Measurements from ENCODE around the gene TMEM171. TPM values are rescaled to one million over a fixed set of nuclear protein-coding genes. Genes with fewer than 3 reads are reported as not detected.

TMEM171 gene
- total and polyA plus RNA-seq, 4 donors: 1.0 to 2.1 (median 1.4) TPM; not detected in 1

DNA sequence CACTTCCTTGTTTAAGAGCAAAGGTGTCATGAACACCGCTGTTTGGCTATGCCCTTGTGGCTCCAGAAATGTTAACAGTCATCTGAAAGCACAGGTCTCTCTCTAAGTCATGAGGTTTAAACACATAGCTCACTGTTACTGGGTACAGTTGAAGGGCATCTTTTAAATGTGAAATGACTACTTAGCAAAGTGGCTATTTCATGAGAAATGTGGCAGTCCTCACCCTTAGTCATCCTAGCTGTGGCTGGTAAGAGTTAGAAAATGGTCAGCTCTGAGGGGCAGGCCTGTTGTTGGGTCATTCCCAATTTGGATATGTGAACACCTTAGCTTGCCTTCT is 24.2 kb upstream of the TMEM171 start:
- Histone ChIP-seq H3K4me3 (ENCODE audit: low read depth in 1 of 3, low read length in 3 of 3) (no peak overlapping the region), H3K4me1 (ENCODE audit: control insufficient read depth in 4 of 4, insufficient read depth in 4 of 4, low read length in 3 of 4) (no peaks in the 10 kb centered on the region), H3K27ac (ENCODE audit: low read depth in 1 of 2, low read length in 2 of 2) (no peak overlapping the region), H3K27me3 (ENCODE audit: control insufficient read depth in 4 of 4, insufficient read depth in 4 of 4, low read length in 3 of 4) (no peaks in the 10 kb centered on the region), H3K36me3 (ENCODE audit: control insufficient read depth in 4 of 4, insufficient read depth in 3 of 4, low read depth in 1 of 4, low read length in 3 of 4) (peaks cover 0 to 4% (median 0%) of the 10 kb centered on the region in 4 donors), H3K9me3 (ENCODE audit: control insufficient read depth in 4 of 4, low read length in 3 of 4) (peaks cover 0 to 11% (median 5%) of the 10 kb centered on the region in 4 donors), H3K9ac (ENCODE audit: low read depth in 1 of 2, low read length in 2 of 2) (no peak overlapping the region)
- TF ChIP-seq, protein P1, sequence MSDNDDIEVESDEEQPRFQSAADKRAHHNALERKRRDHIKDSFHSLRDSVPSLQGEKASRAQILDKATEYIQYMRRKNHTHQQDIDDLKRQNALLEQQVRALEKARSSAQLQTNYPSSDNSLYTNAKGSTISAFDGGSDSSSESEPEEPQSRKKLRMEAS (IDR thresholded peaks at IDR 0.05): no peak
- TF ChIP-seq RAD21 (IDR thresholded peaks at IDR 0.05): no peak
- no peak for TF ChIP-seq JUND (IDR thresholded peaks at IDR 0.05)
- TF ChIP-seq NR2F2 (IDR thresholded peaks at IDR 0.05): no peak
- no peak for TF ChIP-seq HNF4A (conservative IDR thresholded peaks at IDR 0.05)
- TF ChIP-seq FOXA2 (IDR thresholded peaks at IDR 0.05): no peak
- TF ChIP-seq FOXA1 (IDR thresholded peaks at IDR 0.05): no peak
- TF ChIP-seq, protein P2, sequence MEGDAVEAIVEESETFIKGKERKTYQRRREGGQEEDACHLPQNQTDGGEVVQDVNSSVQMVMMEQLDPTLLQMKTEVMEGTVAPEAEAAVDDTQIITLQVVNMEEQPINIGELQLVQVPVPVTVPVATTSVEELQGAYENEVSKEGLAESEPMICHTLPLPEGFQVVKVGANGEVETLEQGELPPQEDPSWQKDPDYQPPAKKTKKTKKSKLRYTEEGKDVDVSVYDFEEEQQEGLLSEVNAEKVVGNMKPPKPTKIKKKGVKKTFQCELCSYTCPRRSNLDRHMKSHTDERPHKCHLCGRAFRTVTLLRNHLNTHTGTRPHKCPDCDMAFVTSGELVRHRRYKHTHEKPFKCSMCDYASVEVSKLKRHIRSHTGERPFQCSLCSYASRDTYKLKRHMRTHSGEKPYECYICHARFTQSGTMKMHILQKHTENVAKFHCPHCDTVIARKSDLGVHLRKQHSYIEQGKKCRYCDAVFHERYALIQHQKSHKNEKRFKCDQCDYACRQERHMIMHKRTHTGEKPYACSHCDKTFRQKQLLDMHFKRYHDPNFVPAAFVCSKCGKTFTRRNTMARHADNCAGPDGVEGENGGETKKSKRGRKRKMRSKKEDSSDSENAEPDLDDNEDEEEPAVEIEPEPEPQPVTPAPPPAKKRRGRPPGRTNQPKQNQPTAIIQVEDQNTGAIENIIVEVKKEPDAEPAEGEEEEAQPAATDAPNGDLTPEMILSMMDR (IDR thresholded peaks at IDR 0.05; ENCODE audit: low read depth, low read length, missing input control): no peak
- 83% methylated on average over 1 of the region's 1 CpG for WGBS
- DNase-seq (ENCODE audit: low spot score): no peak

DNA sequence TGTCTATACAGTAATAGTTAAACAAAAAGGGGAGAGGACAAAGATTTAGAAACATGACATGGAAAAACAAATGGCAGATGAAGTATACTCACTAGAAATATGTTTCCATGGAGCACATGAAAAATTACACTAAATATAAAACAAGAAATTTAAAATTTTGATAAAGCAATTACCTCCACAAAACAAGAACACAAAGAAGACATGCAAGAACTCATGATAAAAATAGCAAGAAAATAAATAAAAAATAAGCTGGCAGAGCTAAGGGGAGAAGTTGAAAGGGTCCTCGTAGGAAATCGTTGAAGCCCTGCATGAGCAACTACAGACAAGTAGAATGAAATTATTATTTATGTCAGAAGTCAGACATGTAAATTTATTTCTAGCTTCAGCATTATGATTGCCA is 22.6 kb upstream of the TMEM171 start:
- TF ChIP-seq JUND (IDR thresholded peaks at IDR 0.05): no peak
- no peak for TF ChIP-seq HNF4A (conservative IDR thresholded peaks at IDR 0.05)
- TF ChIP-seq FOXA1 (IDR thresholded peaks at IDR 0.05): no peak
- no peak for TF ChIP-seq YY1 (IDR thresholded peaks at IDR 0.05)
- TF ChIP-seq NR2F2 (IDR thresholded peaks at IDR 0.05): no peak
- no peak for TF ChIP-seq FOXA2 (IDR thresholded peaks at IDR 0.05)
- no peak for TF ChIP-seq TAF1 (conservative IDR thresholded peaks at IDR 0.05)
- TF ChIP-seq SP1 (IDR thresholded peaks at IDR 0.05): no peak
- TF ChIP-seq EGR1 (IDR thresholded peaks at IDR 0.05; ENCODE audit: low read depth in 2 of 2): no peak
- TF ChIP-seq, protein P3, sequence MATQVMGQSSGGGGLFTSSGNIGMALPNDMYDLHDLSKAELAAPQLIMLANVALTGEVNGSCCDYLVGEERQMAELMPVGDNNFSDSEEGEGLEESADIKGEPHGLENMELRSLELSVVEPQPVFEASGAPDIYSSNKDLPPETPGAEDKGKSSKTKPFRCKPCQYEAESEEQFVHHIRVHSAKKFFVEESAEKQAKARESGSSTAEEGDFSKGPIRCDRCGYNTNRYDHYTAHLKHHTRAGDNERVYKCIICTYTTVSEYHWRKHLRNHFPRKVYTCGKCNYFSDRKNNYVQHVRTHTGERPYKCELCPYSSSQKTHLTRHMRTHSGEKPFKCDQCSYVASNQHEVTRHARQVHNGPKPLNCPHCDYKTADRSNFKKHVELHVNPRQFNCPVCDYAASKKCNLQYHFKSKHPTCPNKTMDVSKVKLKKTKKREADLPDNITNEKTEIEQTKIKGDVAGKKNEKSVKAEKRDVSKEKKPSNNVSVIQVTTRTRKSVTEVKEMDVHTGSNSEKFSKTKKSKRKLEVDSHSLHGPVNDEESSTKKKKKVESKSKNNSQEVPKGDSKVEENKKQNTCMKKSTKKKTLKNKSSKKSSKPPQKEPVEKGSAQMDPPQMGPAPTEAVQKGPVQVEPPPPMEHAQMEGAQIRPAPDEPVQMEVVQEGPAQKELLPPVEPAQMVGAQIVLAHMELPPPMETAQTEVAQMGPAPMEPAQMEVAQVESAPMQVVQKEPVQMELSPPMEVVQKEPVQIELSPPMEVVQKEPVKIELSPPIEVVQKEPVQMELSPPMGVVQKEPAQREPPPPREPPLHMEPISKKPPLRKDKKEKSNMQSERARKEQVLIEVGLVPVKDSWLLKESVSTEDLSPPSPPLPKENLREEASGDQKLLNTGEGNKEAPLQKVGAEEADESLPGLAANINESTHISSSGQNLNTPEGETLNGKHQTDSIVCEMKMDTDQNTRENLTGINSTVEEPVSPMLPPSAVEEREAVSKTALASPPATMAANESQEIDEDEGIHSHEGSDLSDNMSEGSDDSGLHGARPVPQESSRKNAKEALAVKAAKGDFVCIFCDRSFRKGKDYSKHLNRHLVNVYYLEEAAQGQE (IDR thresholded peaks at IDR 0.05): no peak
- TF ChIP-seq HNF4G (IDR thresholded peaks at IDR 0.05): no peak
- TF ChIP-seq, protein P4, sequence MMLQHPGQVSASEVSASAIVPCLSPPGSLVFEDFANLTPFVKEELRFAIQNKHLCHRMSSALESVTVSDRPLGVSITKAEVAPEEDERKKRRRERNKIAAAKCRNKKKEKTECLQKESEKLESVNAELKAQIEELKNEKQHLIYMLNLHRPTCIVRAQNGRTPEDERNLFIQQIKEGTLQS (IDR thresholded peaks at IDR 0.05): no peak
- no peak for TF ChIP-seq GABPA (IDR thresholded peaks at IDR 0.05 in 1 of 2, conservative IDR thresholded peaks at IDR 0.05 in 1 of 2)
- TF ChIP-seq, protein P5, sequence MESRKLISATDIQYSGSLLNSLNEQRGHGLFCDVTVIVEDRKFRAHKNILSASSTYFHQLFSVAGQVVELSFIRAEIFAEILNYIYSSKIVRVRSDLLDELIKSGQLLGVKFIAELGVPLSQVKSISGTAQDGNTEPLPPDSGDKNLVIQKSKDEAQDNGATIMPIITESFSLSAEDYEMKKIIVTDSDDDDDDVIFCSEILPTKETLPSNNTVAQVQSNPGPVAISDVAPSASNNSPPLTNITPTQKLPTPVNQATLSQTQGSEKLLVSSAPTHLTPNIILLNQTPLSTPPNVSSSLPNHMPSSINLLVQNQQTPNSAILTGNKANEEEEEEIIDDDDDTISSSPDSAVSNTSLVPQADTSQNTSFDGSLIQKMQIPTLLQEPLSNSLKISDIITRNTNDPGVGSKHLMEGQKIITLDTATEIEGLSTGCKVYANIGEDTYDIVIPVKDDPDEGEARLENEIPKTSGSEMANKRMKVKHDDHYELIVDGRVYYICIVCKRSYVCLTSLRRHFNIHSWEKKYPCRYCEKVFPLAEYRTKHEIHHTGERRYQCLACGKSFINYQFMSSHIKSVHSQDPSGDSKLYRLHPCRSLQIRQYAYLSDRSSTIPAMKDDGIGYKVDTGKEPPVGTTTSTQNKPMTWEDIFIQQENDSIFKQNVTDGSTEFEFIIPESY (IDR thresholded peaks at IDR 0.05): no peak
- TF ChIP-seq, protein P1 (IDR thresholded peaks at IDR 0.05): no peak
- peaks cover 0 to 11% (median 5%) of the 10 kb centered on the region in 4 donors for H3K9me3 ChIP-seq (ENCODE audit: control insufficient read depth in 4 of 4, low read length in 3 of 4)
- no peak overlapping the region for H3K9ac ChIP-seq (ENCODE audit: low read depth in 1 of 2, low read length in 2 of 2)
- DNase-seq (ENCODE audit: low spot score): no peak
- H3K4me1 ChIP-seq (ENCODE audit: control insufficient read depth in 4 of 4, insufficient read depth in 4 of 4, low read length in 3 of 4): no peaks in the 10 kb centered on the region
- H3K36me3 ChIP-seq (ENCODE audit: control insufficient read depth in 4 of 4, insufficient read depth in 3 of 4, low read depth in 1 of 4, low read length in 3 of 4): peaks cover 0 to 4% (median 0%) of the 10 kb centered on the region in 4 donors
- 97% methylated on average over 2 of the region's 2 CpGs for WGBS
- no peak overlapping the region for H3K4me3 ChIP-seq (ENCODE audit: low read depth in 1 of 3, low read length in 3 of 3)
- no peaks in the 10 kb centered on the region for H3K27me3 ChIP-seq (ENCODE audit: control insufficient read depth in 4 of 4, insufficient read depth in 4 of 4, low read length in 3 of 4)
- H3K27ac ChIP-seq (ENCODE audit: low read depth in 1 of 2, low read length in 2 of 2): no peak overlapping the region

Data from liver (tissue), 9 donors.